Subcutaneous adipose tissue (tissue), 4 donors: ENCODE data around the gene ELFN2. TPM values are rescaled to one million over a fixed set of nuclear protein-coding genes. Genes with fewer than 3 reads are reported as not detected.

Experiments used
- CTCF ChIP-seq: fragments of 450-650 bp; IDR thresholded peaks from one replicate; pipeline ENCODE4 v1.5.1; 2016; ENCODE audit warnings: low read depth, mild to moderate bottlenecking, control low read depth, antibody characterized with exemption, moderate library complexity
- total RNA-seq, 4 donors: library from RNA; depleted of rRNA; stranded (reverse); fragments of >200 nt; gene quantifications; one replicate each; pipeline ENCODE4 v1.1.0, GENCODE V29; 2016

The ELFN2 gene
- total RNA-seq, 4 donors from 2014 or later, result not detected

GRCh38 chr22:37407856-37408255 lies 19.4 kb downstream of the ELFN2 start:
- TF ChIP-seq CTCF, result no peak

- TF ChIP-seq CTCF, result no peak
Measured at GRCh38 chr22:37406441-37407235, 20.6 kb downstream of the ELFN2 start.

GRCh38 chr22:37404091-37404490 lies 23.2 kb downstream of the ELFN2 start:
- no peak for TF ChIP-seq CTCF

GRCh38 chr22:37403267-37403960 lies 23.9 kb downstream of the ELFN2 start:
- TF ChIP-seq CTCF, result no peak

- TF ChIP-seq CTCF, result no peak
Measured at GRCh38 chr22:37402184-37402506, 25.1 kb downstream of the ELFN2 start.

GRCh38 chr22:37401401-37402183 lies 25.7 kb downstream of the ELFN2 start:
- TF ChIP-seq CTCF, result no peak

- TF ChIP-seq CTCF, result no peak
Measured at GRCh38 chr22:37400719-37401118, 26.6 kb downstream of the ELFN2 start.
